GM19025 (cell line): ENCODE results near the gene ISLR2.
"Not testable (repeated sequence)": the region's sequence is repeated elsewhere in the genome, so short reads cannot be mapped to it uniquely, and the experiment has no call there.

ENCODE experiments used
- ATAC-seq: cut with Tn5 transposase; IDR thresholded peaks from one replicate; pipeline ENCODE4 v1.9.1; 2021; ENCODE audit warnings: mild to moderate bottlenecking, low read depth, moderate library complexity; ENCODE audit not compliant: unreplicated experiment

Gene ISLR2

GRCh38 chr15:74156678-74157411 is 26.5 kb downstream of the ISLR2 start:
- no peak for ATAC-seq

- no peak for ATAC-seq
These were observed 27.8 kb downstream of the ISLR2 start for GRCh38 chr15:74157868-74158827.

- ATAC-seq = no peak
These were observed 28.7 kb downstream of the ISLR2 start for GRCh38 chr15:74158855-74159650.

DNA sequence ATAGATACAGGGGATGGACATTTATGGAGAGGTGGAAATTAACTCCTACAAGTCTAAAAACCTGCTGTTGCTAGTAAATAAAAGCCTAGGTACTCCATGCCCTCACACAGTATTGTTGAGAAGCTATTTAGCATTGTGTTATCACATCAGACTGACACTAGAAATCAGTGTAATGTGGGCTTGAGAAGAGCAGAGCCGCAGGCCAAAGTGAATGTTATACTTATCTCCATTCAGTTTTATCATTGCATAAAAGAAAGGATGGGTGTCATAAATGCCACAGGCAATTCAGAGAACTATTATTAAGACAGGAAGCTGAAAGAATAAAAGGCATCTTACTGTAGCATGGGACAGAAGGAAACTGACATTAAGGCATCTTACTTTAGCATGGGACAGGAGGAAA is 29.4 kb downstream of the ISLR2 start:
- ATAC-seq = no peak

DNA sequence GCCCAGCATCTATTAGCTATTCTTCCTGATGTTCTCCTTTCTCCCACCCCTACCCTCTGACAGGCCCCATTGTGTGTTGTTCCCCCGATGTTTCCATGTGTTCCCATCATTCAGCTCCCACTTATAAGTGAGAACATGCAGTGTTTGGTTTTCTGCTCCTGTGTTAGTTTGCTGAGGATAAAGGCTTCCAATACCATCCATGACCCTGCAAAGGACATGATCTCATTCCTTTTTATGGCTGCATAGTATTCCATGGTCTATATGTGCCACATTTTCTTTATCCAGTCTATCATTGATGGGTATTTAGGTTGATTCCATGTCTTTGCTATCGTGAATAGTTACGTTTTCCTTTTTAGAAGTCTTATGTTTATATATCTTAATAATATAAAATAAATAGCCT is 30.0 kb downstream of the ISLR2 start:
- not testable (repeated sequence) for ATAC-seq

GRCh38 chr15:74162195-74162536 is 31.8 kb downstream of the ISLR2 start:
- ATAC-seq = not testable (repeated sequence)

GRCh38 chr15:74165461-74165860 is 35.1 kb downstream of the ISLR2 start:
- no peak for ATAC-seq

DNA sequence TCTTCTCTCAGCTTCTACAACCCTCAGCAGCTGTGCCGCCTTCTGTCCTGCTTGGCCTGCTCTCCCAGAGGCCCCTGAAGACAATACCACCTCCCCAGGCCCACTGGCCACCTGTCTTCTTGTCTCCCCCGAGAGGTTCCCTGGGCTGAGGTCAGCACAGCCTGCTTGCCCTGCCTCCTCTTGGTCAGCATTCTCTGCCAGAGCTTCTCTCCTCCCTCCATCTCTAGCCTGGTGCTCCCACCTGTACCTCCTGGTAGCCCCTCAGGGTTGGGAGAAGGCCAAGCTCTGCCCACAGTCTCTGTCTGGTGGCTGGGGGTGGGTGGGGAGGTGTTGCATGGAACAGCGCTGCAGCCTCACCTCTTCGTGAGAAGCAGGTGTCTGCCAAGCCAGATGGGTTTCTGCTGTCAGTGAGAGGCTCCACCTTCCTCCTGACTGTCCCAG is 37.5 kb downstream of the ISLR2 start:
- ATAC-seq = no peak

DNA sequence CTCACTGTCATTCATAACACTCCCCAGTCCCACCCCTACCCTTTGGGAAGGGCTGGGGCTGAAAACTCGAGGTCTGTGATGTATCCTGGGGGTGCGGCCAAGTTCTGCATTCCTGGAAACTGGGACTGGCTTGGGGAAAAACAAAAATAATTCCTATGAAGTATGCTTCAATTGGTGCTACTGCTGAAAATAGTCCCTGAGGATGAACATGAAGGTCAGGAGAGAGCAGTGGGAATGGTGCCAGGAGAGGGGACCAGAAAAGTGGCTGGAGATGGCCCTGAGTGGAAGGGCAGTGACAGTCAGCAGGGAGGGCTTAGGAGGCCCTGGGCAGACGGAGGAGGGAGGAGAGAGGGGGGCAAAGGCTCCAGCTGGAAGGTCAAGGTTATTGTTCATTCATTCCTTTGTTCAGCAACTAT is 38.3 kb downstream of the ISLR2 start:
- ATAC-seq = no peak

DNA sequence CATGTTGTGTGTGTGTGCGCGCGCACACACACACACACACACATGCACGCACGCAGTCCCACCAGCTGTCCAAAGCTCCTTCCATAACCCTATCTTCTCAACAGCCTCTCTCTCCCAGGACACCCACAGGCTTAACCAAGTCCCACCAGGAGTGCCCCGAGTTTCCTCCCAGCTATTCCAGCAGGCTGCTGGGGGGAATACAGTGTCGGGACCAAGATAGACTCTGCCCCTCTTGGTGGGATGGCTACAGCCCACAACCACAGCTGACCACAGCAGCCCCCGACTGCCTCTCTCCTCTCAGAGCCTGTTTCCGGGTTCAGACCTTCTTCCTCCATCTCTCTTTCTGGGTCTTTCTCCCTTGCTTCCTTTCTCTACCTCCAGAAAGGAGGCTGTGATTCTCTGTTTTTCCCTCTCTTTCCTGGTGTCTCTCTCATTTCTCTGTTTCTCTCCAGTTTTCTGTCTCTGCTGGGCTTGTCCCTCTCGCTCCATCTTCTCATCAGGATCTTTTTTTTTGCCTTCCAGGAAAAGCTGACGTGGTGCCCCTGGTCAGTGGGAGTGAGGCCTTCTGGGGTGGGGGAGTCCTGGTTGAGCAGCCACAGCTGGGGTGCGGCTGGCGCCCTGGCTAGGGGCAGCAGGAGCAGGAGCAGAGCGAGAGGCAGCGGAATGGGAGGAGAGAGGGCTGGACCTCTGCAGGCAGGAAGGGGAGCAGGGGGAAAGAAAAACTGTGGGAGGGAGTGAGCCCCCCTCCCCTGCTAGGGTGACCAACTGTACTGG is 39.9 kb downstream of the ISLR2 start:
- no peak for ATAC-seq

- ATAC-seq = no peak
These were observed 40.6 kb downstream of the ISLR2 start for GRCh38 chr15:74170875-74171578.

- no peak for ATAC-seq
These were observed 41.7 kb downstream of the ISLR2 start for GRCh38 chr15:74171965-74172541.

- no peak for ATAC-seq
These were observed 42.5 kb downstream of the ISLR2 start for GRCh38 chr15:74172701-74173379.

DNA sequence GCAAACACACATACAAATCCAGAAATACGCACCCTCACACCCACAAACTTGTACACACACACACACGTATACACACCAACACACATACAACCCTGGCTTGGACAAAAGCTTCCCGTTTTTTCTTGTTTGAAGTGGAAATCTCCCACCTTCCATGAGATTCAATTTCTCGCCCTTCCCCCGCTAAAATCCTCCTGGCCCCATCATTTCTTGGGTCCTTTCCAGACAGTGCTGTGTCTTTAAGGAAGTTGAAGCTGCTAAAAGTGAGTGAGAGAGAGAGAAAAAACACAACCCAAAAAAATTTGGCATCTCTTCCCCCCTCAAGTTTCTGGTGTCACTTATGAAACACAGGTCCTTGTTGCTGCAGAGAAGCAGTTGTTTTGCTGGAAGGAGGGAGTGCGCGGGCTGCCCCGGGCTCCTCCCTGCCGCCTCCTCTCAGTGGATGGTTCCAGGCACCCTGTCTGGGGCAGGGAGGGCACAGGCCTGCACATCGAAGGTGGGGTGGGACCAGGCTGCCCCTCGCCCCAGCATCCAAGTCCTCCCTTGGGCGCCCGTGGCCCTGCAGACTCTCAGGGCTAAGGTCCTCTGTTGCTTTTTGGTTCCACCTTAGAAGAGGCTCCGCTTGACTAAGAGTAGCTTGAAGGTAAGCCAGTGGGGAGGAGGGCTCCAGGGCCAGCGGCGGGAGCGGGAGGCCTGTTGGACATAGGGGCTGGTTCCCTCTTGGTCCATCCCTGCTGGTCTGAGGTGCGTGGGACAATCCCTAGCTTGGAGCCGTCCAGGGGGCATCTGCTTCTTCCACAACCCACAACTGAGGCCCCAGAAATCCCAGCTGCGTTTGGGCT is 43.2 kb downstream of the ISLR2 start, which contains the start of gene ISLR:
Gene ISLR (plus strand): TSS at position 331 of the 839 bp plus-strand sequence. CDS start 1,149 bp downstream, outside the sequence.
- ATAC-seq = no peak

DNA sequence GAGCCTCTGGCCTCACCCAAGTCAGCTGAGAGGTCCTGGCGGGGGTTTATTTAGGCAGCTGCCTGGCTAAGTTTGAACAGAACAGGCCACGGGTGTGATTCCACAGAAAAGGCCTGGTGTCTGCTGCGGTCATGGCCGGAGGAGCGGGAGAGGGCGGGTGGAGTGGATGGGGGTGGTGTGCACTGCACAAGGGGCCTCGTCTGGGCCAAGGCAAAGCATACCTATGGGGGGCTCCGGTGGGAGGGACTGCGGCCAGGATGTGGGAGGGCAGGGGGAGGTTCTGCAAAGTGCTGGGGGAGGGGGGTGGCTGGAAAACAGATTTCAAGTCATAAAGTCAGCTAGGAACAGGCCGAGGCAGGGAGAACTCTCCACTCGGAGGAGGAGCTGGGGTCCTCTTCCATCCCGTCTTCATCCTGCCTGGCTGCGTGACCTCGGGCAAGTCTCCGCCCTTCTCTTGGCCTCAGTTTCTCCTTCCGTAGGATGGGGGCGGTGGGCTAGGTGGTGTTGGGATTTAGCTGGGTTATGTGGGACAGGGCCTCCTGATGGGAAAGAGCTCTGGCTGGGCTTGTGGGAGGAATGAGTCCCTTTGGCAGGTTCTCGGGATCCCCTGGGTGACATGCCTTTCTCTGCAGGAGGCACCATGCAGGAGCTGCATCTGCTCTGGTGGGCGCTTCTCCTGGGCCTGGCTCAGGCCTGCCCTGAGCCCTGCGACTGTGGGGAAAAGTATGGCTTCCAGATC is 44.0 kb downstream of the ISLR2 start:
- no peak for ATAC-seq

DNA sequence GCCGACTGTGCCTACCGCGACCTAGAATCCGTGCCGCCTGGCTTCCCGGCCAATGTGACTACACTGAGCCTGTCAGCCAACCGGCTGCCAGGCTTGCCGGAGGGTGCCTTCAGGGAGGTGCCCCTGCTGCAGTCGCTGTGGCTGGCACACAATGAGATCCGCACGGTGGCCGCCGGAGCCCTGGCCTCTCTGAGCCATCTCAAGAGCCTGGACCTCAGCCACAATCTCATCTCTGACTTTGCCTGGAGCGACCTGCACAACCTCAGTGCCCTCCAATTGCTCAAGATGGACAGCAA is 44.5 kb downstream of the ISLR2 start:
- ATAC-seq = no peak
